IPS-NIHi11 (cell line): ENCODE data around the gene LCLAT1.
"Not testable (repeated sequence)": the region's sequence is repeated elsewhere in the genome, so short reads cannot be mapped to it uniquely, and the experiment has no call there.

Experiments
- DNase-seq: peaks from one replicate; pipeline ENCODE4 v3.0.0; 2012; ENCODE audit warnings: mixed read lengths, low spot score

The LCLAT1 gene

GRCh38 chr2:30487603-30488002 is 40.6 kb downstream of the LCLAT1 start:
- no peak for DNase-seq

- no peak for DNase-seq
Measured at GRCh38 chr2:30488012-30488659, 41.1 kb downstream of the LCLAT1 start.

GRCh38 chr2:30491225-30491624 is 44.2 kb downstream of the LCLAT1 start:
- DNase-seq: no peak

DNA sequence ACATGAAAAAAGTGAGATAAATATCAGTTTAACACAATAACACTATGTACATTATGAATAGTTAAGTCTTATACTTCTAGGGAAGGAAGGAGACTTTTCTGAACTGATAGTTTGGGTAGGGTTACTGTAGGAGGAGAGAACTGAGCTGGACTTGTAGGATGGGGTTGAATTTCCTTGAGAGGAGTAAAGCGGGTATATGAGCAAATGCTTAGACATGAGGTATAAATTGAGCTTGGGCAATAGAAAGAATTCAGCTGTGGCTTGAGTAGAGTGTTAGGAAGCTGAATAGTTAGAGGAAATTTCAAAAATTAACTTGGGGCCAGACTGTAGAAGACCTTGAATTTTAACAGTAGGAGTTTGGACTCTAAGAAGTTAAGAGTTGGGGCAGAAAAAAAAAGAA is 45.1 kb downstream of the LCLAT1 start:
- no peak for DNase-seq

GRCh38 chr2:30492619-30493018 is 45.6 kb downstream of the LCLAT1 start:
- DNase-seq: no peak

DNA sequence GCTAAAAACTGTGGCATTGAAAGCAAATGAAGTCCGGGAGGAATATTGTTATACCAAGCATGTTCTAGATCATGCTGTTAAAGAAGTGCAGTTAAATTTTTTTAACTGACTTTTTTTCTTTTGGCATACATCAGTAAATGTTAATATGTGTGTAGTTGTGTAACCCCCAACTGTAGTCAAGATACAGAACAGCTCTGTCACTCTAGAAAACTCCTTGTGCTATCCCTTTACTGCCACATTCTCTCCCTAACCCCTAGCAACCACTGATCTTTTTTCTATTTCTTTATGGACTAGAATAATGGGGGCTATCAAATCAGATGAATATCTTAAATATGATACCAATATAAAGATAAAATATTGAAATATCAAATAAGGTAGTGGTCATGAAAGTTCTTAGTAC is 46.4 kb downstream of the LCLAT1 start:
- no peak for DNase-seq

DNA sequence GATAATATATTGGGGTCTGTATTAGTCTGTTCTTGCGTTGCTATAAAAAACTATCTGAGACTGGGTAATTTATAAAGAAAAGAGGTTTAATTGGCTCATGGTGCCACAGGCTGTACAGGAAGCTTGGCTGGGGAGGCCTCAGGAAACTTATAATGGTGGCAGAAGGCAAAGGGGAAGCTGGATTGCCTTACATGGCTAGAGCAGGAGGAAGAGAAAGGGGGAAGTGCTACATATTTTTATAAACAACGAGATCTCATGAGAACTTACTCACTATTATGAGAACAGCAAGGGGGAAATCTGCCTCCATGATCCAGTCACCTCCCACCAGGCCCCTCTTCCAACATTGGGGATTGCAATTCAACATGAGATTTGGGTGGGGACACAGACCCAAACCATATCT is 48.9 kb downstream of the LCLAT1 start:
- DNase-seq: not testable (repeated sequence)

- DNase-seq: no peak
Measured at GRCh38 chr2:30499681-30500080, 52.6 kb downstream of the LCLAT1 start.

DNA sequence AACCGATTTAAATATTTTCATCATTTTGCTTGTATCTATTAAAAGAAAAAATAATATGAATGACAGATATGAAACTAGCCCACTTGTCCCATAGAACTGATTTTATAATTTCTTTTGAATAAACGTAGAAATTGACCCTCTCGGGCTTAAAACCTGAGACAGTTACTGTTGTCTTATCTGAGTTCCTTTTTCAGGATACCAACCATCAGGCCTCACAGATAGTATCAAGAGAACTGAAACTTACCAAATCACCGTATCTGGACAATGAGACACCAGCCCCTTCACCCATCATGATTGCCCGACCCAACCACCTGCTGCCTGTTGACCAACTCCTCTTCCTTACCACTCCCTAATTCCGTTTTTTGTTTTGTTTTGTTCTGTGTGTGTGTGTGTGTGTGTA is 53.7 kb downstream of the LCLAT1 start:
- no peak for DNase-seq

DNA sequence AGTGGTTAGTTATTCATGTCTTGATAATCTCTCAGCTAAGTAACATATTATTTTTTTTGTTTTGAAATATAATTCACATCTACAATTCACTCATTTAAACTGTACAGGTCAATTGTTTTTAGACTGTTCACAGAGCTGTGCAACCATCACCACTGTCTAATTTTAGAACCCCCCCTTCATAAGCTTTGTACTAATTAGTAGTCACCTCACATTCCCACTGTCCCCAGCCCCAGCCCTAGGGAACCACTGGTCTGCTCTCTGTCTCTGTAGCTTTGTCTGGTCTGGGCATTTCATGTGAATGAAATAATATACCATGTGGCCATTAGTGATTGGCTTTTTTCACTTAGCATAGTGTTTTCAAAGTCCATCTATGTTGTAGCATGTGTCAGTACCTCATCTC is 55.3 kb downstream of the LCLAT1 start:
- DNase-seq: no peak

DNA sequence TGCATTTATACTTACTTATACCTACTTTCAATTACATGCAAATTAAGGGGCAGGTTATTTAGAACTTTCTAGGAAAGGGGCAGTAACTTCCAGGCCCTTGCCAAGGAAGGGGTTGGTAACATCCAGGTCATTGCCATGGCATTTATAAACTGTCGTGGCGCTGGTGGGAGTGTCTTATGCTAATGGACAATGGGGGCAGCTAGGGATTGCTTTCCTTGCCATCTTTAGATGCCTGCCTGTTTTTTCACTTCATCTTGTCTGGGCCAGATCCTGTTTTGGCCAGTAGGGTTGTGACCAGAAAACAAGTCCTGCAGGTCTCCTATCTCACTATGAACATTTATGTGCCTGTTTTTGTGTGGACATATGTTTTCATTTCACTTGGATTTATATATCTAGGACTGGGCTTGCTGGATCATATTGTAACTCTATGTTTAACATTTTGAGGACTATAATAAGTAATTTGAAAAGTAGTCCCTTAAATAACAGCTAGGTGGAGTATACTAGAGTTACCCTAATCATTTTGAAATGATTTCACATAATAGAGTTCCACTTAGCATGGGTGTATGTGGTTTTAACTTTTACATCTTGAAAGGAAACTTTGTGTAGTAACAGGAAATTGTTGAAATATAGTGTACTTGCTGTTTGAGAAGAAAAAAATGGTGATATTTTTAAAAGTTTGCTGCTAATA is 56.1 kb downstream of the LCLAT1 start:
- DNase-seq: no peak

GRCh38 chr2:30503695-30504052 is 56.6 kb downstream of the LCLAT1 start:
- DNase-seq: no peak

DNA sequence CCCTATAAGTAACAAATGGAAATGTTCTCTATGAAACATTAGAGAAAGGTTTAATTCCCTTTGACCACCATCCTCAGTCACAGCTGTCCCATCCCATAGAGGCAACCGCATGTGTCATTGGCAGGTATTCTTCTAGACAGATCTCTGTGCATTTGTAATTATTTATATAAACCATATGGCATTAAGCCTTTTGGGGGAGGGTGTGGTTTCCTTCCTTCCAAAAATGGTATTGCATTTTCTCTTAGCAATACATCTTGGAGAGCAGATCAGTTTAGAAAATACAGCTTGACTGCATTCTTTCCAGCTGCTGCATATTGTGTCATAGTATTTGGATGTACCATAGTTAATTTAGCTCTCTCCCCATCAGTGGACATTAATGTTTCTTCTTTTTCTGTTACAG is 57.7 kb downstream of the LCLAT1 start:
- DNase-seq: no peak

DNA sequence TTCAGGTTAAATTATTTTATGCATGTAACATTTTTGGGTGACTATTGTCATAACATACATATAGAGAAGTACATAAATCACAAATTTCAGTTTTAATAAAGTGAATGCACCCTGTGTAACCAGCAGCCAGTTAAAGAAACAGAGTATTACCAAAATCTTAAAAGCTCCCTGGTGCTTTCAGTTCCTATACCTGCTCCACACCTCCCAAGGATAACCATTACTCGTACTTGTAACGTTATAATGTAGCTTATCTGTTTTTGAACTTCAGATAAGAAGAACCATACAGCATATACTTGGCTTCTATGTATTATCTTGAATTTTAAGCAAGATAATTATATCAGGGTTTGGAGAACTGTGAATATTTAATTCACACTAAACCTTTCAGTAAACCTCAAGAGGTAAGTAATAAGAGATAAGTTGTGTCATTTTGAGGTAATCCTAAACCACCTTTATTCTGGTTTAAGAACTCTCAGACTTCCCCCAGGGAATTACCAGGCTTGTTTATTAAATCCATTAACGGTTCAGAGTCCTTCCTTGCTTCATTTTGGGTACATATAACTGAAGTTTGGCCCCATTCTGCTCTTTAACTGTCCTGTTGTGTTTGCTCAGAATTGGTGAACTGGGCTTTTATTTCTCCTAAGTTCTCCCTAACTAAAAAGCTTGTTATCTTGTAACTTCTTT is 58.6 kb downstream of the LCLAT1 start:
- DNase-seq: no peak

DNA sequence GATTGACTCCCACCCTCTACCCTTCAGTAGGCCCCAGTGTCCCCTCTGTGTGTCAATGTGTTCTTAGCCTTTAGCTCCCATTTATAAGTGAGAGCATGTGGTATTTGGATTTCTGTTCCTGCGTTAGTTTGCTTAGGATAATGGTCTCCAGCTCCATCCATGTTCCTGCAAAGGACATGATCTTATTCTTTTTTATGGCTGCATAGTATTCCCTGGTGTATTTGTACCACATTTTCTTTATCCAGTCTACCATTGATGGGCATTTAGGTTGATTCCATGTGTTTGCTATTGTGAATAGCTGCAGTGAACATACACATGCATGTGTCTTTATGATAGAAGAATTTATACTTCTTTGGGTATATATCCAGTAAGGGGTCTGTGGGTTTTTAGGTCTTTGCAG is 60.4 kb downstream of the LCLAT1 start:
- not testable (repeated sequence) for DNase-seq

- DNase-seq: no peak
Measured at GRCh38 chr2:30509716-30510115, 62.7 kb downstream of the LCLAT1 start.

GRCh38 chr2:30510409-30510808 is 63.4 kb downstream of the LCLAT1 start:
- DNase-seq: no peak

GRCh38 chr2:30511122-30512083 is 64.4 kb downstream of the LCLAT1 start:
- DNase-seq: no peak

GRCh38 chr2:30512243-30512886 is 65.3 kb downstream of the LCLAT1 start:
- no peak for DNase-seq

GRCh38 chr2:30513649-30514048 is 66.6 kb downstream of the LCLAT1 start:
- DNase-seq: not testable (repeated sequence)

GRCh38 chr2:30514134-30514847 is 67.2 kb downstream of the LCLAT1 start:
- DNase-seq: no peak
